ACHN (cell line): ENCODE results near the gene PAX4.

Experiments used
- DNase-seq: peaks from one replicate; pipeline ENCODE4 v3.0.0-alpha.2; 2015
- in situ Hi-C: cut with HindIII; loops from 2 replicates; pipeline ENCODE4 v1.10.0; 2017; ENCODE audit warnings: low sequenced_read_pairs, low pct_ligation_motif_present, low pct_unique_long_range_greater_than_20kb

PAX4 gene

DNA sequence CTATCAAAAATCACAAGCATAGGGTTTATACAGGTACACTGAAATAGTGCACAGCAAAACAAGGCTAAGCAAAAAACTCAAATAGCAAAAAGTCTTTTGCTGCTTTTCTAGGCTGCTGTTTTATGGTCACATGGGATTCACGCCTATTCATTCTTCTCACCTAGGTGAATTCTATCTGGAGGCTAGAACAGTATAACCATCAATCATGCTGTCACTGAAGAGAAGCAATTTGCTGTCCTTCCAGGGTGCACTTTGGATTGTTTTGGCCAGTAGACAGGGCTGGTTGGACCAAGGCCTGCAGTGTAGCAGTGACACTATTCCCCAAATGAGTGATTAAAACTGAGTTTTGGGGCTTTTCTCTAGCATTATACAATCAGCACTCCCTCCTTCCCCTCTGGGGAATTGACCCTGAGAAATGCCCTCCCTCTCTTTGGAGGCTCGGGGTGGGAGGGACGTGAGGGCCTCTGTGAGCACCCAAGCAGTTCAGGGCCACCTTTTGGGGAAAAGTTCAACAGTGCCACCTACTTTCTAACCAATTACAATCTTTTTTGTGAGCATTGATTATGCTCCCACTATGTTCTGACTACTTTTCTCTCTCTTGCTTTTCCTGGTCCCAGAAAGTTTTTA is 17.8 kb upstream of the PAX4 start:
- no peak for DNase-seq
- in situ Hi-C loops = no loop called here

GRCh38 chr7:127632276-127632910 is 14.5 kb upstream of the PAX4 start:
- in situ Hi-C loops = no loop called here
- DNase-seq = no peak

DNA sequence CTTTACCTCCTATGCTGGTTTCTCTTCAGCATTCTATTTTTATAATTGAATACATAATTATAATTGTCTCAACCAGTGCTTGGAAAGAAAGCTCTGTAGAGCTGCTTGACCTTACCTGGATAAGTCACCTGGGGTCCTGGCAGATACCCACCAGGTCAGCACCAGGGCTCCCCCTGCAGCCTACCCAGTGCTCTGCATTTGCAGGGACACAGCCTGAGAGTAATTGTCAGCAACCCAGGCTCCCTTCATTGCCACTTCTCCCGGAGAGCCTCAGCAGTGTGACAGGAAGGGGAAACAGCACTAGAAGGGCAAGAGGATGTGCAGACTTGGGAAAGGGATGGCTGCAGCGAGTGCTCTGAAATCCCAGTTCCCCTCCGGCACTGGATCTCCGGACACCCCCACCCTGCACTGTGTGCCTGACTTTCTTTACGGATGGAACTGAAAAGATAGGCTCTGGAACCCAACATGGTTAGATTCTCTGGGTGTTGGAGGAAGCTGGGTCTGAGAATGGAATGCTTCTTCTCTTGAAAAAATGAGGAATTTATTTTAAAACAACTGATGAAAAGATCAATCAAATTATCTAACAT is 11.4 kb upstream of the PAX4 start:
- peak; percentile 35 for DNase-seq
- in situ Hi-C loops = no loop called here

GRCh38 chr7:127628445-127628844 is 10.5 kb upstream of the PAX4 start:
- DNase-seq = no peak
- in situ Hi-C loops = no loop called here

- in situ Hi-C loops = no loop called here
- DNase-seq = no peak
Observed at GRCh38 chr7:127625331-127625730, 7.4 kb upstream of the PAX4 start.

DNA sequence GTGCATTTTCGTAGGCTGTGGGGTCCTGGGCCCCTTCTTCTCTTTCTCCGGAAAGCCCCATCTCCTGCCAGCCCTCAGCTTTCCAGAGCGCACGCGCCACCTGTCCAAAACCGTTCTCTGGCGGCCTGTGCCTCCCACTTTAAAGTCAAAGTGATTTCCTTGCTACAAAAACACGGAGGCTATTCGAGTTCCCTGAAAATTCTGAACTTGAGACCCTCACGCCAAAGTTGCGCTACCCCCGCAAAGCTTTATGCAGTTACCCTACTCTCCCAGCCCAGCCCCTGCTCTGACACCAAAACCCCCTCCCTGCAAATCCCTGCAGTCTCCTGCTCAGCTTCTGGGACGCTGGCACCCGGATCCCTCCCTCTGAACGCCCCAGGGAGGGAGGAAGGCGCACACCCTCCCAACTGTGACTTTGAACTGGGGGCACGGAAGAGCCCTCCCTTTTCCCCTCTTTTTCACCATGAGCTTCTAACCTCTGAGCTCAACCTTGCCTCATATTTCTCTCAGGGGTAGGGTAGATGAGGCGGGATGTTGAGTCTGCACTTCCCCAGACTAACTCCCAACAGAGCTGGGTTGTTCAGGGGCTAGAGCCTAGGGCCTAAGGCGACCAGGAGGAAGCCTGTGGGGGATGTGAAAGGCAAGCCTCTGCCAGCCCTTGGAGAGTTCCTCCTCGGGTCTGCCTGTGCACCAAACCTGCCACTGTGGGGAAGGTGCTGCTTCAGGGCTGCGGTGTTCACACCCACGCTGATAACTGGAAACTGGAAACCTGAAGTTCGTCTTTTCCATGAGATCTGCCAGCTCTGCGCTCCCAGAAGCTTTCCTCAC is 2.7 kb upstream of the PAX4 start:
- in situ Hi-C loops = no loop called here

DNA sequence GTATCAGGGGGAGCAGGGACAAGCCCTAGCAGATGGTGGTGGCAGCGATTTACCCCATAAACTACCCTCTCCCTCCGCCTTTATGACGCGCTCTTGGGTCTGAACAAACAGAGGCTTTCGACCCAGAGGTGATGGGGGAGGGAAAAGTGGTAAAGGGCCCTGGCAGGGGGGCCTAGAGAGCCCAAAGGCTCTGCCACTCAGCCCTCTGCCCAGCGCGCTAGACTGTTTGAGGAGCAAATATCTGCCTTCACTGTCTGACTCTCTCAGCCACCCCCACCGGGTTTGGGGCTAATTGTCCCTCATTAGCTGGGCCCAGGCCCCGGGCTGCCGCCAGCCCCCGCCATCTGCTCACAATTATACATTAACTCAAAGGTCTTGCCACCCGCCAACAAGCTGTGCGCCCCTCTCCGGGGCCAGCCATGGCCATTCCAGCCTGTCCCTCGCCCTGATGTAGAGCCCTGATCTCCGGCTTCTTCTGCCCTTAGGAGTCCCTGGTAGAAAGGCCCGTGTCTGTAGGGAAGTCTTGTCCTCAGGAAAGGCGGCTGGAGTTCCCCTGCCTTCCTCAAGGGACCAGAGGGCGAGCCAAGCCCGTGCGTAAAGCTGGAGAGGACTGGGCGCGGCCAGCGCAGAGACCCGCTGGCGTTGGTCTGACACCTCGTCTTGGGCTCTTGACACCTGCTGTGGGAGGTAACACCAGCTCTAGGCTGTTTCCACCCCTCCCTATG is 1.9 kb upstream of the PAX4 start:
- DNase-seq = no peak
- in situ Hi-C loops = no loop called here

More for the DNA sequence above, 2.7 kb upstream of the PAX4 start:
- no peak for DNase-seq

GRCh38 chr7:127618775-127619174 is 833 bp upstream of the PAX4 start:
- DNase-seq = no peak
- in situ Hi-C loops = no loop called here

DNA sequence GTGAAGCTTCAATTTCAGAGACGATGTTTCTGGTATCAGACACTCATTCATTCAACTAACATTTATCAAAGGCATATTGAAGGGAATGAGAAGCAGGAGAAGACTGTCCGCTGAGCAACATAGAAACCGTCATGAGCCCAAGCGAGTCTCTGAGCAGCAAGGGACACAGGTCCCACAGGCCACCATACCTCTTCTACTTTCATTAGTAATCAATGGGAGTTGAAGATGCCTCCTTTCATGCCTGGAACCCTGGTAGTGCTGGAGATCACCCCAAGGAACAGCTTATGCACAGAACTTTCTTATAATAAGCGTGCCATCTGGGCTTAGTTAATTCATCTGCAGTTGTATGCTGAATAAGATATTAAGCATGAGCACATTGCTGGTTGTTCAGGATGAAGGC is 1.2 kb downstream of the PAX4 start:
- no peak for DNase-seq
- in situ Hi-C loops = no loop called here

GRCh38 chr7:127612263-127612662 is 5.7 kb downstream of the PAX4 start:
- no peak for DNase-seq
- in situ Hi-C loops = no loop called here

DNA sequence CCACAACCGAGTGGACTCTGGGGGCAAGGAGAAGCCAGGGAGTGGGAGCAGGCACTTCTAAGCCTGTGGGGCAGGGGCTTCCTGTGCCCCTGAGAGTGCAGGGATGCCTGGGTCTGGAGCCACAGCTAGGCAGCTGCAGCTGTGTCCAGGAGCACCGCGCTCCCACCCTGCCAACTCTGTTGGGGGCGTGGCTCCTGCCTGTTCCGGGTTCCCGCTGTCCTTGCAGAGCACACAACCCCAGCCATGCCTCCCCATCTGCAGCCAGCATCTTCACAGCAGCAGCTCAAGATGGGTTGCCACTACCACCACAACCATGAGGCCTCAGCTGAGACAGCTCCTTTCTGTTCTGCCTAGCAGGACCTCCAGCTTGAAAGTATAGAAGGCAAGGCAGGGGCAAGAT is 8.6 kb downstream of the PAX4 start:
- no peak for DNase-seq
- in situ Hi-C loops = no loop called here

DNA sequence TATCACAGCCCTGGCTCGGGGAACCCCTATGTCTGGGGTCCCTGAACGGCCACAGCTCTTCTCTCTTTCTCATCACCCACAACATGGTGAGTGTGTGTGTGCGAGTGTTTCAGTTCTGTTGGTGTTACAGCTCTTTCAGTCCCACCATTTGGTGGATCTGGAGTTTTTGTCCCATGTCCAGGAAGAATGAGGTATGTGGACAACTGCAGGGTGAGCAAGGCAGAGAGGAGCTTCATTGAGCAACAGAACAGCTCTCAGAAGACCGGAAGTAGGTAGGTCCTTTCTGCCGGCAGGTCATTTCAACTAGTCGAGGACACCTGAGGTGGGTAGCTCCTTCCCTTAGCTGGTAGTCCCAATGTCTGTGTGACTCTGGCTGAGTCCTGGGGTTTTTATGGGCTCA is 9.5 kb downstream of the PAX4 start:
- in situ Hi-C loops = no loop called here
- no peak for DNase-seq

DNA sequence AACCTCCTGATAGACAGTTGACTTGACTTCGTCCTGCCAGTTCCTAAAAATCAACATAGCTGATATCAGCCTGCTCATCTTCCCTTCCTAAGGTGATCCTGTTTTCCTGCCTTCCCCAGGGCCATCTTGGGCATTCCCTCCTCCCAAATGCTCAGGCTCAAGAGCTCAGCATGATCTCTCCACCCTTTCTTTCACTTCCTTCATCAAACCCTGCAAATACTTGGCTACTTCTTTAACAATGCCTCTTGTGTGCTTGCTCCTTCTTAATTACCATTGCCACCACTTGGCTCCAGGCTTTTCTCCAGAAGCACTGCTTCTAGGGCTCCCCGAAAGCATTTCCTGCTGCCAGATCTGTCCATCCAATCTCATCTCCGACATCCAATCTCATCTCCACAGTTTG is 17.1 kb downstream of the PAX4 start:
- in situ Hi-C loops = no loop called here
- DNase-seq = no peak

- peak; percentile 51 for DNase-seq
- in situ Hi-C loops = no loop called here
Observed at GRCh38 chr7:127598318-127598717, 19.6 kb downstream of the PAX4 start.

DNA sequence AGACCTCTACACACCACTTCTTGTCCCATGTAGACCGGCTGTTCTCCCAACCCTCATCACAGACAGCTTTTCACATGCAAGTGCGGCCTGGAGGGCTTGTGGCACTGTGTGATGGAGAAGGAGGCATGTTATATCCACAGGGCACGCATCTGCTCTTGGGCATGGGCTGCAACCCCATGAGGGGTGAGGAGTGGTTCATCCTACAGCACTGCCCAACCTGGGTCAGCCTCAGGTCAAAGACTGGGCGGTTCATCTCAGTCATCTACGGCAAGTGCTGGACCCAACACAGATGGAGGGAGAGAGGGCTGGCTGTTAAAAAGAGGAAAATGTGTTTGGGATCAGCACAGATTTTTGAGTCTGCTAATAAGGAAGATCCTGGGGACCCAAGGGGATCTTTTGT is 22.2 kb downstream of the PAX4 start:
- DNase-seq = no peak
- in situ Hi-C loops = no loop called here

DNA sequence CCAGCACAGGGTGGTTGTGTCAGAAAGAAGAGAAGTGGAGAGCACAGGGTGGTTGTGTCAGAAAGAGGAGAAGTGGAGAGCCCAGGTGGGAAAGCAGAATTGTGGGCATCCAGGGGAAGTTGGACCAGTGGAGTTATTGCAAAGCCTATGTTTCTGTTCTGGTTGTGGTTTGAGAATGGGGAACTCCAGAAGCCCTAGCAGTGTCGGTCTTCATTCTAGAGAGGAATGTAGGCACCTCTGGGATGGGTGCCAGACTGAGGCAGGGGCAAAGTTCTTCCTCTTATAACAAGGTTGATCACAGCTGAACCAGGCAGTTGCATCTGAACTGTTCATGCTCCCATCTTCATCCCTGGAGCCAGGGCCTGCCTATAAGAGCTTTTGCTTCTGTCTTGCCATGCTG is 23.5 kb downstream of the PAX4 start:
- no peak for DNase-seq
- in situ Hi-C loops = no loop called here

DNA sequence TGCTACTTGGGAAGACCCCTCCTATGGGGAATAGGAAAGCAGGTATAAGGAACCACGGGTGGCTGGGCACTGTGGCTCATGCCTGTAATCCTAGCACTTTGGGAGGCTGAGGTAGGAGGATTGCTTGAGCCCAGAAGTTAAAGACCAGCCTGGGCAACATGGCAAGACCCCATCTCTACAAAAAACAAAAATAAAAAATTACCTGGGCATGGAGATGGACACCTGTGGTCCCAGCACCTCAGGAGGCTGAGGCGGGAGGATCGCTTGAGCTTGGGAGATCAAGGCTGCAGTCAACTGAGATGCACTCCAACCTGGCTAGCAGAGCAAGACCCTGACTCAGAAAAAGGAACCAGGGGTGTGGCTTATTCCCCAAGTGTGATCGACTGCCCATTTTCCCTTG is 25.4 kb downstream of the PAX4 start:
- in situ Hi-C loops = no loop called here
- no peak for DNase-seq

- in situ Hi-C loops = no loop called here
- DNase-seq = no peak
Observed at GRCh38 chr7:127591591-127591990, 26.4 kb downstream of the PAX4 start.

DNA sequence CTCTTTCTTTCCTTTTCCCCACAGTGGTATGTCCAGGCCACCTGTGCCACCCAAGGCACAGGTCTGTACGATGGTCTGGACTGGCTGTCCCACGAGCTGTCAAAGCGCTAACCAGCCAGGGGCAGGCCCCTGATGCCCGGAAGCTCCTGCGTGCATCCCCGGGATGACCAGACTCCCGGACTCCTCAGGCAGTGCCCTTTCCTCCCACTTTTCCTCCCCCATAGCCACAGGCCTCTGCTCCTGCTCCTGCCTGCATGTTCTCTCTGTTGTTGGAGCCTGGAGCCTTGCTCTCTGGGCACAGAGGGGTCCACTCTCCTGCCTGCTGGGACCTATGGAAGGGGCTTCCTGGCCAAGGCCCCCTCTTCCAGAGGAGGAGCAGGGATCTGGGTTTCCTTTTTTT is 26.8 kb downstream of the PAX4 start:
- in situ Hi-C loops = no loop called here
- DNase-seq = no peak
